Activated T-helper 1 cell treated with anti-CD3 and anti-CD28 coated beads, Interleukin-2, amount 50 U/mL, for 16 hours (primary cell): ENCODE results near the gene CCDC87.

Source experiments
- DNase-seq, 2 donors: peaks; one replicate each; pipeline ENCODE4 v3.0.0-alpha.2; 2020; ENCODE audit warnings: low read depth in 1 of 2, low spot score in 1 of 2

Gene CCDC87

GRCh38 chr11:66581261-66581660, 11.6 kb downstream of the CCDC87 start:
- DNase-seq: no peak

- DNase-seq: no peak
Observed at GRCh38 chr11:66580803-66581202, 12.1 kb downstream of the CCDC87 start.

GRCh38 chr11:66579017-66579606, 13.8 kb downstream of the CCDC87 start:
- DNase-seq: peak; percentile 59 to 65

- DNase-seq: no peak
Observed at GRCh38 chr11:66570850-66571180, 22.0 kb downstream of the CCDC87 start.

- DNase-seq: no peak
Observed at GRCh38 chr11:66570079-66570849, 22.6 kb downstream of the CCDC87 start.

- DNase-seq: no peak
Observed at GRCh38 chr11:66569076-66569475, 23.8 kb downstream of the CCDC87 start.

GRCh38 chr11:66568124-66568916, 24.5 kb downstream of the CCDC87 start, which contains the start of gene CTSF:
TSS of gene CTSF (minus strand) at chr11:66568606. CDS start at chr11:66568486, 120 bp downstream.
- peak; percentile 45 to 60 for DNase-seq

- DNase-seq: no peak
Observed at GRCh38 chr11:66567787-66568123, 25.1 kb downstream of the CCDC87 start.

GRCh38 chr11:66566221-66566620, 26.6 kb downstream of the CCDC87 start:
- DNase-seq: no peak

GRCh38 chr11:66564984-66565383, 27.9 kb downstream of the CCDC87 start:
- no peak for DNase-seq

GRCh38 chr11:66564538-66564937, 28.3 kb downstream of the CCDC87 start:
- DNase-seq: no peak

GRCh38 chr11:66563832-66564231, 29.0 kb downstream of the CCDC87 start:
- DNase-seq: no peak

- no peak for DNase-seq
Observed at GRCh38 chr11:66562907-66563583, 29.8 kb downstream of the CCDC87 start.

- DNase-seq: no peak
Observed at GRCh38 chr11:66562275-66562674, 30.6 kb downstream of the CCDC87 start.

- DNase-seq: no peak
Observed at GRCh38 chr11:66561975-66562248, 31.0 kb downstream of the CCDC87 start.

GRCh38 chr11:66561178-66561974, 31.5 kb downstream of the CCDC87 start:
- no peak for DNase-seq

- no peak for DNase-seq
Observed at GRCh38 chr11:66559866-66560676, 32.8 kb downstream of the CCDC87 start.

GRCh38 chr11:66559142-66559865, 33.6 kb downstream of the CCDC87 start:
- DNase-seq: no peak

- DNase-seq: no peak
Observed at GRCh38 chr11:66557733-66558326, 35.0 kb downstream of the CCDC87 start.
